GM15510 (cell line): ENCODE measurements around the gene LRRC46.

ENCODE experiments used
- POLR2A ChIP-seq: IDR thresholded peaks from 3 replicates; pipeline ENCODE4 v1.6.1; 2011; ENCODE audit warnings: borderline replicate concordance; ENCODE audit not compliant: insufficient read length; ENCODE audit errors: extremely low read depth

LRRC46 gene

DNA sequence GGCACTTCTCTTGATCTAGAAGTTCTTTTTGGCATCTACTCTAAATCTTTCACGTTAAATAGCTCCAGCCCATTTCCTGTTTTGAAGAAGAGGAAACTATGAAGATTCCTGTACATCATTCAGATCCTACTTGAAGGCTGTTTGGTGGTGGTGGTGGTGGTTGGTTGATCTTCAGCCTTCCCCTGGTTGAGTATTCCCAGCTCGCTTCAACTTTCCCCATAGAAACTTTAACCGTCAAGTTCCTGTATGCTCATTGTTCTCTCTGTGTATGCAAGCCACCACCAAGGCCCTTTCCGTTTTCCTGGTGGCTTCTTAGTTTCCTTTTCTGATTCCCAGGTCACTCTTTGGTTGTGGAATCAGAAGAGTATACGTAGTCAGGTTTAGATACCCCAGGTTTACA lies 3.3 kb downstream of the LRRC46 start:
- no peak for TF ChIP-seq POLR2A

DNA sequence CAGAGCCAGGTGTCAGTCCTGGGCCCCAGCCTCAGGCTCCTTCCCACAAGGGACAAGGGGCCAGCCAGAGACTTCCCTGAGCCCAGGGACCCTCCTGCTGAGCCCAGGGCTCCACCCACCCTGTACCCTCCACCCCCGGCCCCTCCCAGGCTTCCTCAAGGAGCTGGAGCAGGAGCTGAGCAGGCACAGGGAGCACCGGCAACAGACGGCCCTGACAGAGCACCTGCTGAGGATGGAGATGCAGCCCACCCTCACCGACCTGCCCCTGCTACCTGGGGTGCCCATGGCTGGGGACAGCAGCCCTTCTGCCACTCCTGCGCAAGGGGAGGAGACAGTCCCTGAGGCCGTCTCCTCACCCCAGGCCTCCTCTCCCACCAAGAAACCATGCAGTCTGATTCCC lies 5.1 kb downstream of the LRRC46 start:
- TF ChIP-seq POLR2A = no peak

DNA sequence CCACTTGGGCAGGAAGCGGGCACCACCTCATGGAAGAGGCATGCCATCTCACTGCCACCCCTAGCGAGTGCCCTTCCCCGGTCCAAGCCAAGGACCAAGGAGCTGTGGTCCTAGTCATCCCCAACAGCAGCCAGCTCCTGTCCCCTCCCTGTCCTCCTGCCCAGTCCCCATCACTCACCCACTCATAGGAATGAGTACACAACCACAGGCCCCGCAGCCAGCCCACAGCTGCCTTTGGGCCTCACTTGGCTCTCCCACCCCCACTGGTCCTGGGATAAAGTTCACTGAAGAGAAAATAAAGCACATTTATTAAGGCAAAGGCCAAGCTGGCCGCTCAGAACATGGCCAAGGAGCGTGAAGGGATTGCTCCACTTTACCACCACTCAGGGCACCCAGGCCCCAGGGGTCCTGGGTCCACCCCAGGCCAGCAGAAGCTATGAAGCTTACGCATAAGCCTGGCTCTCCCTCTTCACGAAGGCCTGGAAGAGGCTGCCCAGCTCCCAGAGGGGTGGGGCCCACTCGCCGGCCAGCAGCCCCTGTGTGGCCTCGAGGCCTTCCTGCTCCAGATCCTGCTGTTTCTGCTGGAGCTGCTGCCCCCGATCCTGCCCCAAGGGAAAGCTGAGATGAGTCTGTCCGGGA lies 6.0 kb downstream of the LRRC46 start:
- TF ChIP-seq POLR2A = no peak

DNA sequence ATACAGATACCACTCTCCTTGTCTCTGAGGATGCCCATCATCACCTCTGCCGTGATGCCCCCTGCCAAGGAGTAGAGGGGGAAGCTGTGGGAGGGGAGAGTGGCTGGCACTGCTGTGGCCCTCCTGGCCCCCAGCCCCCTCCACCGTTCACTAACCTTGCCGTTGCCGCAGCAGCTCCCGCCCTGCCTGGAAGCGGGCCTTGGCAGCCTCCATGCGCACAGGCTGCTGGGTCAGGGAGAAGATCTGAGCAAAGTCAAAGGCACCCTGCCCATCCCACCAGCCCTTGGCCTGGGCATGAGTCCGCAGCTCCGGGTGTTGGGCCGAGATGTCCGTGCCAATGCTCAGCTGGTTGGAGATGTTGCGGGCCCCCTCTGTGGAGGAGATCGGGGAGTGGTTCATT lies 7.2 kb downstream of the LRRC46 start:
- TF ChIP-seq POLR2A = no peak

DNA sequence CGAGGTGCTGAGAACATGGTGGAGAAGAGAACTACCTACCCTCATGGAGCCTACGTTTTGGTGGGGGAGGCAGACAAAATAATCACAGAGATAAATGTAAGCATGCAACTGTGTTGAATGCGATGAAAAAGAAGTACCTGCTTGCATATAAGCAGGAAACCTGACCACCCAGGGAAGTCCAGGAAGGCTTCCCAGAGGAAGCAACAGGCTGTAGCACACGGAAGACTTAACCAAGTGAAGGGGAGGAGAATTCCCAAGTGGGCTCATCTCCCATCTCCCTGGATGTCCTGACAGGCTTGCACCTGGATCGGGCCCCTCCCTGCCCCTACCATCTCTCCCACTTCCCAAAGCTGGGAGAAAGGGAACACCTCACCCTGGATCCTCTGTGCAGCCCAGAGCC lies 7.6 kb downstream of the LRRC46 start:
- no peak for TF ChIP-seq POLR2A

DNA sequence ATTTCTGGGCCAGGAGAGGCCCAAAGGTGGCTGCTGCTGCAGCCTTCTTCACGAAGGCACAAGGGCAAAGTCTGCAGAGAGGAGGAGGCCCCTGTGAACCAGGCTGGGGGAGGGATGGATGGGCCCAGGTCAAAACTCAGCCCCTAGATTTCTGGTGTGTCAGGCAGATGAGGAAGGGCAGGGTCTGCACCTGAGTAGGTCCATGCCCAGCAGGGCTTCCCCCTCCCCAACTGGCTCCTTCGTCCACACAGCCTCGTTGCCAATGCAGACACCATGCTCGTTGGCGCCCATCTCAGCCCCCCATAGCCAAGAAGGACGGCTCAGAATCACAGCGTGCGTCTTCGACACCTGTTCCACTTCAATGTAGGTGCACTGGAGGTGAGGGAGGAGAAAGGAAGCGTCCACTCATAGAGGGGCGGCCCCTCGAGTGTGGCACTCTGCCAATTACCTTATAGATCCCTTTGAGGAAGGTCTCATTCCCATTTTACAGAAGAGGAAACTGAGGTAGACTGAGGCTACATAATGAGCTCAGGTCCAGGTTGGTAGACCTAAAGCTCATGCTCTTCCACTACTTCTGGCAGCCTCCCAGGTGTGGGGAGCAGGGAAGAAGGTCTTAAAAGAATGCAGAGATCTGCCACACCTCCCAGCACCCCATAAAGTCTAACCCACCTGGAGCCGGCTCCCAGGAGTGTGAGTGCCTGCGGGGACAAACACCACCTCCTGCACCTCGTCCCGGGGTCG lies 8.7 kb downstream of the LRRC46 start:
- no peak for TF ChIP-seq POLR2A

DNA sequence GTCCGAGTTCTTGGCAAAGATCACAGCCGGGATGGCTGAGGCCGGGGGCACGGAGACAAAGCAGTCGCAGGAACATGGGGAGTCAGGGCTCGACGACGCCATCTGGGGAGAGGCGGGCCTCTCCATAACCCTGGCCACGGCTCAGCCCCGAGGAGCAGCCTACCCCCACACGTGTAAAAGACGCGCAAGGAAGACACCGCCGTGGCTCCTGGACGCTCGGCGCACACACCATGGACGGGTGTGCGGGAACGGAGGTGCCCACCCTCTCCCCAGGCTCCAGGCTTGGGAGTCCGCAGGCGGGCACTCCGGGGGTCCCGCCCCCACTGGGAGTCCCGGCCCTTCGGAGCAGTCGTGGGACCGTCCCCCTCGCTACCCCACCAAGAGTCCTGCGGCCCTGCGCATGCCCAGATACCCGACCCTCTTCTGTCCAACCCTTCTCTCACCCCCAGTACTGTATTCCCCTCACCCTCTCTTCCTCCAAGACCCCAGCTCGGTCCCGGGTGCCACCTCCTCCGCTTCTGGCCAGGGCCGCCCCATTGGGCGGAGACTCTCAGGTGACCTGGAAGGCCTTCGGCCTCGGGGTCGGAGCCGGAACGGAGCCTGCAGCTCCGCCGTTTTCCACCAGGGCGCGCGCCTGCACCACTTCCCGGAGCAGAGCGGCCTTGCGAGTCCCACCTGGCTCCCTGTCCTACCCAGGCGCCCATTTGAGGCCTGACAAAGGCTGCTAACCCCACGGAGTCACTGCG lies 9.4 kb downstream of the LRRC46 start, which contains the start of gene SCRN2:
SCRN2 (minus strand) TSS at position 532 of the 746 bp plus-strand sequence; CDS start at position 102, 430 bp downstream.
- TF ChIP-seq POLR2A = peak; percentile 36

DNA sequence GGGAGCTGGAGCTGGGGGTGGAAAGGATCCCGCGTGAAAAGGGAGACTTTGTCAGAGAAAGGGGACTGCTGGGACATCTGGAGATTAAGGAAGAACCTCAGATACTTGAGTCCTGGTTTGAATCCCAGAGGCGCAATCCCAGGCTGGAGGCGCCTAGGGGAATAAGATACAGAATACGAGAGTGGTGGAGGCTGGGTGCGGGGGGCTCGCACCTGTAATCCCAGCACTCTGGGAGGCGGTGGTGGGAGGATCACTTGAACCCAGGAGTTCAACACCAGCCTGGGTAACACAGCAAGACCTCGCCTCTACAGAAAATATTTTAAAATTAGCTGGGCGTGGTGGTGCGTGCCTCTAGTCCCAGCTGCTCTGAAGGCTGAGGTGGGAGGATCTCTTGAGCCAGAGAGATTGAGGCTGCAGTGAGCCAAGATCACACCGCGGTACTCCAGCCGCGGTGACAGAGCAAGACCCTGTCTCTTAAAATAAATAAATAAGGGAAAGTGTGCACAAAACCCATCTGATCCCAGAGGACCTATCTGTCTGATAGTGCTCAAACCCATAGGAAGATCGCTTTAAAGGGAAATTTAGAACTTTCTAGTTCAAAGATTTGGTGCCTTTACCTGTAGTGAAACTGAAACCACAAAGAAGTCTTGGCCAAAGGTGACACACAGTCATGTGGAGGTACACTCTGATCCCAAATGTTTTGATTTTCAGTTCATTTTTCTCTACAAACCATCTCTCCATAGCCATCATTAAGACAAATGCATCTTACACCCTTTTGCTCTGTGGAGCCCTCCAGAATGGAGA lies 10.2 kb downstream of the LRRC46 start:
- no peak for TF ChIP-seq POLR2A

DNA sequence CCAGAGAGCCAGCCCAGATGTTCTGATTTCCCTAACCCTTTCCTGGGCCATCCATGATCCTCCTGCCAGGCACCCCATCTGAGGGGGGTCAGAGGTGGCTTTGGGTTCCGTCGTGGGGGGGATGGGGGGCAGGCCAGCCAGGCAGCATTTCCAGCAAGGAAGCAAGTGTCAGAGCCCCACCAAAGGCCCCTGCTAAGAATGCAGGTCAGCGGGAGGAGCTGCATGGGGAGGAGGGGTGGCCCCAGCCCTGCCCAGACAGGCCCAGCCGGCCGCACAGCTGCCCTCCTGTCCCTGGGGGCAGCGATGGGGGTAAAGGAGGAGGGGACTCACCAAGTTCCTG lies 11.9 kb downstream of the LRRC46 start:
- TF ChIP-seq POLR2A = no peak

DNA sequence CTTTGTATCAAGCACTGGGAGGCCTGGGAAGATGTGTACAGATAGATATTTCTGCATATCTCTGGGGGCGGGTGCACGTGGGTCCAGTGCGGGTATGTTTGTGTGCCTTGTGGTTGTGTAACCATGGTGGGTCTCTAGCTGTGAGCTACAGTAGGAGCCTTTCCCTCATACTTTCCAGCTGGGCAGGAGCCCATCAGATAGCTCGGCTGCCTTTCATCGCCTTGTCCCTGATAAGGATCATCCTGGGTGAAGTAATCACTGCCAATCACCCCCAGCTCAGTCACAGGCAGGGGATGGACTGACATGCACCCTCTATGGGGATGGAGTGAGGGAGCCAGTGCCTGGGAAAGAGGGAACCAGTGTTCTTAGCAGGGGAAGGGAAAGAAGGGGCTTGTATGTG lies 12.8 kb downstream of the LRRC46 start:
- TF ChIP-seq POLR2A = no peak

DNA sequence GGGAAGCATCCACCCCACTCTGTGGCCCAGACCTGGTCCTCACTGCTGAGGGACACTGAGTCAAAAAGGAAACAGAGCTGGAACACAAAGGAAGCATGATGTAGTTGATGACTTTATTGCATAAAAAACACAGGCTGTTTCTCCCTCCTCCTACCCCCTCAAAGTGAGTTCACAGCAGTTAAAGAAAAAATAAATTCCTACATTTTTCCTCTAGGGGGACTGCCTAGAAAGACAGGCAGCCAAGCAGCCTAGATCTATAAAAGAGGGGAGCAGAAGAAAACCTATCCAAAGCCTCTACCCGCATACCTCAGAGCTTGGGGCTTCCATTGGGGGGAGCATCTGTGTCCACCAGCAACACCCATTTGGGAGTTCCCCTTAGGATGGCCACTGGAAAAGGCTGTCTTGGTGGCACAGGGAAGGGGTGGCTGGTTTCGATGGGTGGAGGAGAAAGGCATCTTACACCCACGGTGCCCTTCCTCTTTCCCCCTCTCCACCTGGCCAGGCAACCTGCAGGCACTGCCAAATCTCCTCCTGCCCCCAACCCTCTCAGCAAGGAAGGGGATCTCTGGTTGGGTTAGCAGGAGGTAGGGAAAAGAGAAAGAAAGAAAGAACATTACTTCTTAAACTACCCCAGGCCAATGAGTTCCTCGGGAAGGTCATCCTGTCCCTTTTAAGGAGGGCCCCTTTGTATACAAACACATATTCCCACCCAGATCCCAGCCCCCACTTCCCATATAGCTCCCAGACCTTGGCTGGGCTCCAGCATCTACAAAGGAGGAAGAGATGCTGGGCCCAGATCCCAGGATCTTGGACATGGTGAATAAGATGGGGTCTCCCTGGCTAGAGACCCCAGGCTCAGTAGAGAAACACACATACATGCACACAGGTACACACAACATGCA lies 13.6 kb downstream of the LRRC46 start:
- no peak for TF ChIP-seq POLR2A

DNA sequence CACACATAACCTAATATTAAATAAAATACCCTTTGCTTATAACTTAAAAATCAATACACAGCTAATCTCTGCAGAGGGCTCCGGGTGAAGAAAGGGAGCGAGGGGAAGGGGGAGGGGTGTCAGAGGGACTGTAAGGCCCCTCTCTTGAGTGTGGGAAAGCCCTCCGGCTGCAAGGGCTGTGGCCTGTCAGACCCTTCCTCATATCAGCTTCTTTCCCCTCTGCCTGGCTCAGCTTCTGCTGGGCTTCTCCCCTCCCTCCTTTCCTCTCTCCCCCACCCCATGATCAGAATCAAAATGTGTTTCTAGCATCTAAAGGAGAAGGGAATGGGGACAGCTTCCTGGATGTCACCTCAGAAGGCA lies 14.2 kb downstream of the LRRC46 start:
- TF ChIP-seq POLR2A = no peak

DNA sequence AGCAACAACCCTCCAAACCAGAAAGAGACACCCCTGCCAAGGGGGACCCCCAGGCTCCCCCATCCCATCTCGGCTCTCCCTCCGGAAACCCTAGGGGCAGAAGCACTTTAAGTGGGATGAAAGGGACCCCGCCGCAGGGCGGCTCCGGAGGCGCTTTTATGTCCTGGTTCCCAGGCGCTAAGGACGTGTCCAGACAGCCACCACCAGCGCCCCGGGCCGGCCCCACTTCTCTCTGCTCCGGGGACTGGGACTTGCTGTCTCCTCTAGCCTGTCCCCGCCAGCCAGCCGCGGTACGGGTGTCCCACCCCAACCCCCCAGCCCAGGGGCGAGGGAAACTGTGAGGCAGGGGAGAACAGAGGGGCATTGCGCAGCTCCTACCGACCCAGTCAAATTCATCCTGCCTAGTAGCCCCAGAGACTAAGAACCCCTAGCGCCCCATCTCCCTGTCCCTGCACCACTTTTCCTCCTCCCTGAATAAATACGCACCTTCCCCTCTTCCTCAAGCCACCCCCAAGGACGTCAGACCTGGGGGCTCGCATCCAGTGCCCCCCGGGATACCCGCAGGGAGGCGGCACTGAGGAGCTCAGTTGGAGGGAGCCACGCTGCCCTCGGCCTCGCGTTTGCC lies 15.4 kb downstream of the LRRC46 start:
- TF ChIP-seq POLR2A = no peak

DNA sequence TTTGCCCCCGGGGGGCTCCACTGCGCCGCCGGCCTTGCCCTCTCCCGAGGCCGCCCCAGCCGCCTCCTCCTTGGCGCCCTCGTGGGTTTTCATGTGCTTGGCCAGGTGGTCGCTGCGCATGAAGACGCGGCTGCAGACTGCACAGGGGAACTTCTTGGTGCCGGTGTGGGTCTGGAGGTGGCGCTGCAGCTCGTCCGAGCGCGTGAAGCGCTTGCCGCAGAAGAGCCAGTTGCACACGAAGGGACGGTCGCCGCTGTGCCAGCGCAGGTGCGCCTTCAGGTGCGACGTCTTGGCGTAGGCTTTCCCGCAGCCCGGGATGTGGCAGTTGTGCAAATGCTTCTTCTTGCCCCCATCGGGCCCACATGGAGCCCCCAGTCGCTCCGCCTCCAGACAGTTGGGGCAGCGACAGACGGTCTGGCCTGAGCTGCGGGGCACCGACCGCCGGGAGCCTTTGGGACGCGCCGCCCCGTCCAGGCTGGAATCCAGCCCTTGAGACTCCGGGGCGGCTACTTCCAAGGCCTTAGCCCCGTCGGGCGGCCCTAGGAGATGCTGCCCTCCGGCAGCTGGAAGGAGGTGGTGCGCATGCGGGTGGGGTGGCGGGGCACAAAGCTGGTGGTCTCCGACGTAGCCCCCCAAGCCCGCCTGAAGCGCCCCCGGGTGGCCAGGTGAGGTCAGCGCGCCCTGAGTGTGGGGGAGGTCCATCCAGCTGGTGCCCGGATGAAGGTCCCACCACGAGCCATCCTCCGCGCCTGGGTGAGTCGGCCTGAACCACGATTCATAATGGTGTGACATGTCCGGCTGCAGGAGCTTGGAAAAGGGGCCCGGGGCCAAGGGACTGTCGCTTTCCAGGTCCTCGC lies 16.1 kb downstream of the LRRC46 start:
- no peak for TF ChIP-seq POLR2A

DNA sequence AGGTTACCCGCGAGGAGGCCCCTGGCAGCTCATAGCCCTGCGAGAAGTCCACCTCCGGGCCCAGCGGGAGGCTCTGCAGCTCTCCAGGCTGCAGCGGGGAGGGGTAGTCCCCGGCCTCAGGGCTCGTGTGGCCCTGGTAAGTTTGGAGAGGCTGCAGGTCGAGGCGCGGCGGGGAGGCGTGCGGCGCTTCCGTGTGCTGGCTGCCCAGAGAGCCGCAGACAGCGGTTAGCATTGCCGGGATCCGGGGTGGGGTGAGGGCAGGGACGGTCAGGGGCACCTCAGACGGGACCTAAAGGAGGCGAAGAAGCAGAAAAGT lies 16.7 kb downstream of the LRRC46 start:
- no peak for TF ChIP-seq POLR2A
